ENCODE data around the gene RHCE. TPM values are rescaled to one million over a fixed set of nuclear protein-coding genes. Genes with fewer than 3 reads are reported as not detected.
"Not testable (repeated sequence)": the region's sequence is repeated elsewhere in the genome, so short reads cannot be mapped to it uniquely, and the experiment has no call there.

RHCE gene
- total and polyA plus RNA-seq, 2 donors (not counting 1 experiment from before 2014, with no cell fraction given), result 0.50 to 1.2 TPM

DNA sequence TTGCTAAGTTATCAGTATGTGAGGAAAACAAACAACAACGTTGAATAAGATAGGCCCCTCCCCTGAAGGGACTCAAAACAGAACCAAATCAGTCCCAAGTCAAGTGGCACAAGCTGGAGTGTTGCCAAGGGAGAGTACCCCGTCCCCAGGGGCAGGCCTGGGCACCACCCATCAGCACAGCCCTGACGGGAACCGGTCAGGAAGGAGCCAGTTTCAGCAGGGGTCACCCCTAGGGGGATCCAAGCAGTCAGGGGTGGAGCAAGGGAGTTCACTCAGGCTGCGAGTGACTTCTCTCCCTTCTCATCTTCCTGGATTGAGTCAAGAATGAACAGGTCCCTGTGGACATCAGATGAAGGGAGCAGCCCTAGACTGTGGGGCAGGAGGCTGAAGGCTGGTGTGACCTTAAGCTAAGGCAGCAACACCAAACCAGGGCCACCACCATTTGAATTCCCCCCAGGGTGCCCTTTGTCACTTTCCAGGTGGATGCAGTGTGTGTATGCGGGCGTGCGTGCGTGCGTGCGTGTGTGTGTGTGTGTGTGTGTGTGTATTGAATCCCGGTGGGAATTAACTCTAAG lies 14.8 kb downstream of the RHCE start:
- H3K4me3 ChIP-seq (replicated peaks in 1 of 4; ENCODE audit: control extremely low read depth in 1 of 4, insufficient read depth in 1 of 4, low read depth in 3 of 4, low read length in 4 of 4), result not testable (repeated sequence)

DNA sequence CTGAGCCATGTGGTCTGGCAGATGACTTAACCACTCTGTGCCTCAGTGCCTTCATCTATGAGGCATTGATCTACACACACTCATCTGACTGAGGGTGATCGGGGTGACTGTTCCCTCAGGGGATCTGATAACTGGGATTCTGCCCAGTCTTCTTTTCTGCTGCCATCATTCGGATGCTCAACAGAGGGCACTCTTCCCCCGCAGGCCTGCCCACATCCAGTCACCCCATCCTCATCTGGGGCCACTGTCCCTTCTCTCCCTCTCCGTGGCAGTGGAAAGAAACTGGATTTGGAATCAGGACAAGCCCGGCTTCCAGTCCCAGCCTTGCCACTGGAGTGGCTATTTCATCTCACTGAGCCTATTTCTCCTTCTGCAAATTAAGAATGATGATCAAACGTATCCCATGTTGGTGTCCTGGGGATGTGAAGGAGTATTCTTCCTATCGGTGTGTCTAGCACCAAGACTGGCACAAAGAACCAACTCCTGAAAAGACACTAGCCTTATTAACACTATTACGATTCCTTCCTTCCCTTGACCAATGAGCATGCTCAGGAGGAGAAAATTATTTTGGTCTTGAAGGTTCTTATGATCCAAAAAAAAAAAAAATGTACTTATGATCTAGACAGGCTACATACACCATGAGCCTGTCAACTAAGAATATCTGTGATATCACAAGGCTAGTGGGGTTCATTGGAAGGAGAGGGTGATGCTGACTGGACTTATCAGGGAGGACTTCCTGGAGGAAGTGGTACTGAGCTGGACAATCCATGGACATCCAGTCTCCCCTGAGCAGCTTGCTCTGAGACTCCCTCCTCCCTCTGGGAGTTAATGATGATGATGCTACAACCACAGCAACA lies 17.4 kb downstream of the RHCE start:
- TF ChIP-seq, protein P1, sequence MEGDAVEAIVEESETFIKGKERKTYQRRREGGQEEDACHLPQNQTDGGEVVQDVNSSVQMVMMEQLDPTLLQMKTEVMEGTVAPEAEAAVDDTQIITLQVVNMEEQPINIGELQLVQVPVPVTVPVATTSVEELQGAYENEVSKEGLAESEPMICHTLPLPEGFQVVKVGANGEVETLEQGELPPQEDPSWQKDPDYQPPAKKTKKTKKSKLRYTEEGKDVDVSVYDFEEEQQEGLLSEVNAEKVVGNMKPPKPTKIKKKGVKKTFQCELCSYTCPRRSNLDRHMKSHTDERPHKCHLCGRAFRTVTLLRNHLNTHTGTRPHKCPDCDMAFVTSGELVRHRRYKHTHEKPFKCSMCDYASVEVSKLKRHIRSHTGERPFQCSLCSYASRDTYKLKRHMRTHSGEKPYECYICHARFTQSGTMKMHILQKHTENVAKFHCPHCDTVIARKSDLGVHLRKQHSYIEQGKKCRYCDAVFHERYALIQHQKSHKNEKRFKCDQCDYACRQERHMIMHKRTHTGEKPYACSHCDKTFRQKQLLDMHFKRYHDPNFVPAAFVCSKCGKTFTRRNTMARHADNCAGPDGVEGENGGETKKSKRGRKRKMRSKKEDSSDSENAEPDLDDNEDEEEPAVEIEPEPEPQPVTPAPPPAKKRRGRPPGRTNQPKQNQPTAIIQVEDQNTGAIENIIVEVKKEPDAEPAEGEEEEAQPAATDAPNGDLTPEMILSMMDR (conservative IDR thresholded peaks at IDR 0.05 in 1 of 2, IDR thresholded peaks at IDR 0.05 in 1 of 2; ENCODE audit: low read depth in 1 of 2, low read length in 2 of 2), result peak; percentile 20 to 22
- H3K4me2 ChIP-seq (ENCODE audit: extremely low read depth, insufficient read depth, low read length); DNase-seq (ENCODE audit: low read depth in 2 of 2); H2AFZ ChIP-seq (ENCODE audit: low read length); H3K4me3 ChIP-seq (replicated peaks in 1 of 4; ENCODE audit: control extremely low read depth in 1 of 4, insufficient read depth in 1 of 4, low read depth in 3 of 4, low read length in 4 of 4); H3K27ac ChIP-seq (ENCODE audit: insufficient read depth, low read length); H3K36me3 ChIP-seq (ENCODE audit: control insufficient read depth, insufficient read depth, low read length); H3K9me3 ChIP-seq (ENCODE audit: control insufficient read depth, insufficient read depth, low read depth, low read length); H4K20me1 ChIP-seq (ENCODE audit: control insufficient read depth, extremely low read depth, insufficient read depth, low read length); H3K79me2 ChIP-seq (ENCODE audit: control insufficient read depth, insufficient read depth, low read length); H3K27me3 ChIP-seq (ENCODE audit: control insufficient read depth, insufficient read depth, low read length); H3K4me1 ChIP-seq (ENCODE audit: control insufficient read depth, extremely low read depth, insufficient read depth, low read length); H3K9ac ChIP-seq (ENCODE audit: insufficient read depth, low read length): not testable (repeated sequence)

More for the DNA sequence above, 14.8 kb downstream of the RHCE start:
- not testable (repeated sequence) for H3K4me1 ChIP-seq (ENCODE audit: control insufficient read depth, extremely low read depth, insufficient read depth, low read length); H3K9ac ChIP-seq (ENCODE audit: insufficient read depth, low read length); H3K36me3 ChIP-seq (ENCODE audit: control insufficient read depth, insufficient read depth, low read length); DNase-seq (ENCODE audit: low read depth in 2 of 2); H3K27me3 ChIP-seq (ENCODE audit: control insufficient read depth, insufficient read depth, low read length); H3K4me2 ChIP-seq (ENCODE audit: extremely low read depth, insufficient read depth, low read length); H3K27ac ChIP-seq (ENCODE audit: insufficient read depth, low read length); H2AFZ ChIP-seq (ENCODE audit: low read length); H3K79me2 ChIP-seq (ENCODE audit: control insufficient read depth, insufficient read depth, low read length); H3K9me3 ChIP-seq (ENCODE audit: control insufficient read depth, insufficient read depth, low read depth, low read length); H4K20me1 ChIP-seq (ENCODE audit: control insufficient read depth, extremely low read depth, insufficient read depth, low read length)

DNA sequence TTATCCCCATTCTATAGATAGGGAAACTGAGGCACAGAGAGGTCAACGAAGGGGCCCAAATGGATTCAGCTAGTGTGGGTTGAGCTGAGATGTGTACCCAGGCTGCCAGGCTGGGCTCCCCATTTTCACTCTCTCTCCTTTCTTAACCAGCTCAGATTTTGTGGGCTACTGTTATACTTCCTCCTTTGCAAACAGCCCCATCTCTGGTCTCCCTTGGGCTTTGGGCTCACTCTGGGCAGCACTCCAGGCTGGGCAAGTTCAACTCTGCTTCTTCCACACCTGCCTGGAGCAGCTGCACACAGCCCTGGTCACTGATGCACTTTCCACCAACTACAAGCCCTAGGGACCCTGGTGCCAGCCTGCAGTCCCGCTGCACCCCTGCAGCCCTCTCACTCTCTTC lies 22.5 kb downstream of the RHCE start:
- H4K20me1 ChIP-seq (ENCODE audit: control insufficient read depth, extremely low read depth, insufficient read depth, low read length); H3K27ac ChIP-seq (ENCODE audit: insufficient read depth, low read length); H3K79me2 ChIP-seq (ENCODE audit: control insufficient read depth, insufficient read depth, low read length); H3K4me2 ChIP-seq (ENCODE audit: extremely low read depth, insufficient read depth, low read length); H3K4me1 ChIP-seq (ENCODE audit: control insufficient read depth, extremely low read depth, insufficient read depth, low read length); H3K9me3 ChIP-seq (ENCODE audit: control insufficient read depth, insufficient read depth, low read depth, low read length); H3K4me3 ChIP-seq (replicated peaks in 1 of 4; ENCODE audit: control extremely low read depth in 1 of 4, insufficient read depth in 1 of 4, low read depth in 3 of 4, low read length in 4 of 4); DNase-seq (ENCODE audit: low read depth in 2 of 2); H3K27me3 ChIP-seq (ENCODE audit: control insufficient read depth, insufficient read depth, low read length); H2AFZ ChIP-seq (ENCODE audit: low read length); H3K9ac ChIP-seq (ENCODE audit: insufficient read depth, low read length); H3K36me3 ChIP-seq (ENCODE audit: control insufficient read depth, insufficient read depth, low read length): not testable (repeated sequence)

- H3K27ac ChIP-seq (ENCODE audit: insufficient read depth, low read length), result not testable (repeated sequence)
Observed at GRCh38 chr1:25397549-25397948, 23.1 kb downstream of the RHCE start.

More at GRCh38 chr1:25397549-25397948, 23.1 kb downstream of the RHCE start:
- H3K4me1 ChIP-seq (ENCODE audit: control insufficient read depth, extremely low read depth, insufficient read depth, low read length); H3K4me2 ChIP-seq (ENCODE audit: extremely low read depth, insufficient read depth, low read length); H3K9me3 ChIP-seq (ENCODE audit: control insufficient read depth, insufficient read depth, low read depth, low read length); H3K27me3 ChIP-seq (ENCODE audit: control insufficient read depth, insufficient read depth, low read length); H3K79me2 ChIP-seq (ENCODE audit: control insufficient read depth, insufficient read depth, low read length); H4K20me1 ChIP-seq (ENCODE audit: control insufficient read depth, extremely low read depth, insufficient read depth, low read length); H3K36me3 ChIP-seq (ENCODE audit: control insufficient read depth, insufficient read depth, low read length); H3K4me3 ChIP-seq (replicated peaks in 1 of 4; ENCODE audit: control extremely low read depth in 1 of 4, insufficient read depth in 1 of 4, low read depth in 3 of 4, low read length in 4 of 4); H3K9ac ChIP-seq (ENCODE audit: insufficient read depth, low read length); H2AFZ ChIP-seq (ENCODE audit: low read length): not testable (repeated sequence)
- peak in 1 of 2 donors; percentile 3 for DNase-seq (ENCODE audit: low read depth in 2 of 2)
